DMS79 (cell line): ENCODE data around the gene RANGRF.
"Not testable (repeated sequence)": the region's sequence is repeated elsewhere in the genome, so short reads cannot be mapped to it uniquely, and the experiment has no call there.

Experiments used
- DNase-seq: peaks from one replicate; lab custom pipeline; 2025; lab: John Stamatoyannopoulos, UW

Gene RANGRF, protein sequence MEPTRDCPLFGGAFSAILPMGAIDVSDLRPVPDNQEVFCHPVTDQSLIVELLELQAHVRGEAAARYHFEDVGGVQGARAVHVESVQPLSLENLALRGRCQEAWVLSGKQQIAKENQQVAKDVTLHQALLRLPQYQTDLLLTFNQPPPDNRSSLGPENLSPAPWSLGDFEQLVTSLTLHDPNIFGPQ

GRCh38 chr17:8288336-8289102, at the start of gene RANGRF:
Gene RANGRF, plus strand, starts transcription at chr17:8288670. Its CDS starts 119 bp downstream, at chr17:8288789.
- DNase-seq = peak; percentile 11

DNA sequence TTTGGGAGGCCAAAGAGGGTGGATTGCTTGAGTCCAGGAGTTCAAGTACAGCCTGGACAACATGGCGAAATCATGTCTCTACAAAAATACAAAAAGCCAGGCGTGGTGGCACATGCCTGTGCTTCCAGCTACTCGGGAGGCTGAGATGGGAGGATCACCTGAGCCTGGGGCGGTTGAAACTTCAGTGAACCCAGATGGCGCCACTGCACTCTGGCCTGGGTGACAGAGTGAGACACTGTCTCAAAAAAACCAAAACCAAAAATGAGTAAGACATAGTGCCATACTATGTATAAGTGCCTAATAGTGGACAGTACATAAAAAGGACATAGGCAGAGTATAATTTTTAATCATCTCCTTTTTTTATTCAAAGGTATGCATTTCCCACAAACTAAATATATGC, 44.6 kb upstream of the RANGRF start:
- no peak for DNase-seq

DNA sequence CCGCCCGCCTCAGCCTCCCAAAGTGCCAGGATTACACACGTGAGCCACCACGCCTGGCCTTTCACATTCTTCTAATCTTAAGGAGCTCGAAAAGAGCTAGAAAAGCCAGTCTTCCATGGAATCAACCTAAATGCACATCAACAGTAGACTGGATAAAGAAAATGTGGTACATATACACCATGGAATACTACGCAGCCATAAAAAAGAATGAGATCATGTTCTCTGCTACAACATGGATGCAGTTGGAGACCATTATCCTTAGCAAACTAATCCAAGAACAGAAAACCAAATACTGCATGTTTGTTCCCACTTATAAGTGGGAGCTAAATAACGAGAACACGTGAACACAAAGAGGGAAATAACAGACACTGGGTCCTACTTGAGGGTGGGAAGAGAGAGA, 43.7 kb upstream of the RANGRF start:
- DNase-seq = no peak

DNA sequence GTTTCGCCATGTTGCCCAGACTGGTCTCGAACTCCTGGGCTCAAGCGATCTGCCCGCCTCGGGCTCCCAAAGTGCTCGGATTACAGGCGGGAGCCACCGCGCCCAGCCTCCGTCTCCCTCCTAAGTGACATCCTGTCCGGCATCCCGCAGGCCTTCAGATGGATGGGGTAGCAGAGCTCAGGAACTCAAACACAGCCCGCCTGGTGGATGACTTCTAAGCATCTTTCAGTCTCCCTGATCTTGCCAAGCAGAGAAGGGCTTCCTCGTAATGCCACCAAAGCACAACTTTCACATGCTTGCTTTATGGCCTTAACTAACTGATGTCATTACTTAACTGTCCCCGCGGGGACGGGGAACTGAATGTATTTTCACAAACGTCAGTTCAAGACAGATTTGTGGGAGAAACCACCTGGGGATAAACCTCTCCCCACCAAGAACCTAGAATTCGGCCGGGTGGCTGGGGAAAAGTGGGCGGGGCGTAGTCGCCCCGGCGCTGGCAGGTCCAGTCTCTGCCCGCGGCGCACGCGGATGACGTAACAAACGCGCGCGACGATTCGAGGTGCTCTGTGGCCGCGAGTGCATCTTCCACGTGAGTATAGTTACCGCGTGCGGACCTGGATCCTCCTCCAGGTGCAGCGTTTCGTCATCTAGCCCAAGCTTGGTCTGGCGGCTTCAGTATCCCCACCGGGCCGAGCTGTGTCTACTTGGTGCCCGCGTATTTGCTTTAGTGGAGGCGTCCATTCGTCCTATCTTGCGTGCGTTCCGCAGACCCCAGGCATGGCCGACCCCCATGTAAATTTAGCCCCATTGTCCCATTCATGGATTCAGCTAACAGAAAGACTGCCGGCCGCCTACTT, 39.5 kb upstream of the RANGRF start, which contains the start of gene PFAS:
PFAS (plus strand) TSS at position 539 of the 857 bp plus-strand sequence. CDS start 4,649 bp downstream, outside the sequence.
- peak; percentile 43 for DNase-seq

DNA sequence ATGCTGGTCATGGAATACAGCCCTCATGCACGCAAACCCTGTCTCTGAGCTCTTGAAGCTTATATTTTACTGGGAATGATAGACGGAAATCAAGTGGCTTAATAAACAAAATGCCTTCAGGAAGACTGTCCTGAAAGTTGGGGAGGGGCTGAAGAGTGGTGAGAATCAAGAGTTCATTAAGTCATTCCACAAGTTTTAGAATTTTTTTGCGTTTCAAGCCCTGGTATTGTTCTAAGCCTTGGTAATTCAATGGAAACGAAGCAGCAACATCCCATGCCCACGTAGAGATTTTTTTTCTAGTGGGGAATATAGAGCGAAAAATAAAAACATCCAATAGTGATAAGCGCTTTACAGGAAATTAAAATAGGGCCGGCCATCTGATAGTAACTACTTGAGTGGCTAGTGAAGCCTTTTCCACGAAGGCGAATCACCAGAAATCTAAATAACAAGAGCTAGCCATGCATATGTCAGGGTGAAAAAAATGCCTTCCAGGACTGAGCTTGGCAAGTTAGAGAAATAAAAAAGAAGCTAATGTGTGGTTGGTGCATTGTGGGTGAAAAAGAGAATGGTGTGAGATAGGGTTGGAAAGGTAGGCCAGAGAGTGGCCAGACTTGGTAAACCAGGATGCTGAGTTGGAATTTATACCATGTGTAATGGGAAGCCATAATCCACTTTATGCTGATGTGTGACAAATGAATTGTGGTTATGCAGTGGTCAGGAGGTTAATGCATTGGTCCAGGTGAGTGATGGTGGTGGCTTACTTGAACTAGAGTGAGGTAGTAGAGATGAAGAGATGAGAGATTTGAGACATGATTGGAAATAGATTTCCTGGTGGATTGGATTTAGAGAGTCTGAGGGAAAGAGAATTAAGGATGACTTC, 38.6 kb upstream of the RANGRF start:
- DNase-seq = no peak

- DNase-seq = not testable (repeated sequence)
These were observed 37.1 kb upstream of the RANGRF start for GRCh38 chr17:8251411-8251810.

DNA sequence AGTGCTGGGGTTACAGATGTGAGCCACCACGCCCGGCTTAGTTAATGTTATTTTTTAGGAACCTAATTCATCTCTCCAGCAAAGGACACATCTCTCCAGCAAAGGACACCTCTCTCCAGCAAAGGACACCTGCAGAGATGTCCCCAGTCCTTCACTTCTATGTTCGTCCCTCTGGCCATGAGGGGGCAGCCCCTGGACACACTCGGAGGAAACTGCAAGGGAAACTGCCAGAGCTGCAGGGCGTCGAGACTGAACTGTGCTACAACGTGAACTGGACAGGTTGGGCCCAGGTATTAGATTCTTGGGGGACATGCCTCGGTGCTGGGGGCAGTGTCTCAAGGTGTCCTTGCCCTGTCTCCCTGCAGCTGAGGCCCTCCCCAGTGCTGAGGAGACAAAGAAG, 34.7 kb upstream of the RANGRF start:
- no peak for DNase-seq

DNA sequence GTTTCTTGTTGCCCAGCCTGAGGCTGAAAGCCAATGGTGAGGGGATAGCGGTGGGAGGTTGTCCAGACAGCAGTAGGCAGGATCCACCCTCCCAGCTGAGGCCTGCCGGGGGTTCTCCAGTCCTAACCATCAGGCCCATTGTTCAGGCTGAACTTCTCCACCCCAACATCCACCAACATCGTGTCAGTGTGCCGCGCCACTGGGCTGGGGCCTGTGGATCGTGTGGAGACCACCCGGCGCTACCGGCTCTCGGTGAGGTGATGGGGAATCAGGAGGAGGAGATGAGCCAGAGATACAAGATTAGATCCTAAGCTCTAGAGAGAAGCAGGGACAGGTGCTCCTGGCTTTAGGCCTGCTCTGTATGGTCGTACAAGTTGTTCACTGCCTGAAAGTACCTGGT, 33.6 kb upstream of the RANGRF start:
- no peak for DNase-seq

DNA sequence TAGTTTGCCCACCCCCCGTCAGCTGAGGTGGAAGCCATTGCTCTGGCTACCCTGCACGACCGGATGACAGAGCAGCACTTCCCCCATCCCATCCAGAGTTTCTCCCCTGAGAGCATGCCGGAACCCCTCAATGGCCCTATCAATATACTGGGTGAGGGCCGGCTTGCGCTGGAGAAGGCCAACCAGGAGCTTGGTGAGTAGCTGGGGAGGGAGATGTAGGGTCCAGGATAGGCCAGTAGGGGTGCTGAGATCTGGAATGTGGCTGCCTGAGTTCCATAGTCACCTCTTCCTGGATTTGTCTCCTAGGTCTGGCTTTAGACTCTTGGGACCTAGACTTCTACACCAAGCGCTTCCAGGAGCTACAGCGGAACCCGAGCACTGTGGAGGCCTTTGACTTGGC, 33.0 kb upstream of the RANGRF start:
- no peak for DNase-seq

DNA sequence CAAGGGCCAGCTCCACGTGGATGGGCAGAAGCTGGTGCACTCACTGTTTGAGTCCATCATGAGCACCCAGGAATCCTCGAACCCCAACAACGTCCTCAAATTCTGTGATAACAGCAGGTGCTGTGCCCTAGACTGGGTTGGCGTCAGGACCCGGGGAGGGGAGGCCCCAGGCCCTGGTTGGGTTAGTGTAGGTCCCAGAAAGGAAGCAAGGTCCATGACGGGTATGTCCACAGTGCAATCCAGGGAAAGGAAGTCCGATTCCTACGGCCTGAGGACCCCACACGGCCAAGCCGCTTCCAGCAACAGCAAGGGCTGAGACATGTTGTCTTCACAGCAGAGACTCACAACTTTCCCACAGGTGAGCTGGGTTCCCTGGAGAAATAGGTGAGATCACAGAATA, 32.2 kb upstream of the RANGRF start:
- DNase-seq = no peak

DNA sequence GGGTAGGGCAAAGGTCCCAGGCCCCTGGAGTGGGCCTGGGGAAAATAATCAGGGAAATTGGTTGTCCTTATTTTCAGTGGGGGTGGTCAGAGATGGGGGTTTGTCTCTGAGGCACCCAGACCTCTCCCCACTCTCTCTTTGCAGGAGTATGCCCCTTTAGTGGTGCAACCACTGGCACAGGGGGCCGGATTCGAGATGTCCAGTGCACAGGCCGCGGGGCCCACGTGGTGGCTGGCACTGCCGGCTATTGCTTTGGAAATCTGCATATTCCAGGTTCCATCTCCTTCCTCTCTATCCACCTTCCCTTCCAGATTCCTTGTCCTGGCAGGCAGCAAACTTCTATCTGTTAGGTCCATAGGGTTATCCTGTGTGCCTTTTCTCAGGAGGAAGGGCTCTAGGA, 31.8 kb upstream of the RANGRF start:
- no peak for DNase-seq

GRCh38 chr17:8257801-8258200, 30.7 kb upstream of the RANGRF start:
- DNase-seq = no peak

- no peak for DNase-seq
These were observed 24.1 kb upstream of the RANGRF start for GRCh38 chr17:8264320-8264719.

GRCh38 chr17:8264836-8265542, 23.5 kb upstream of the RANGRF start:
- no peak for DNase-seq

DNA sequence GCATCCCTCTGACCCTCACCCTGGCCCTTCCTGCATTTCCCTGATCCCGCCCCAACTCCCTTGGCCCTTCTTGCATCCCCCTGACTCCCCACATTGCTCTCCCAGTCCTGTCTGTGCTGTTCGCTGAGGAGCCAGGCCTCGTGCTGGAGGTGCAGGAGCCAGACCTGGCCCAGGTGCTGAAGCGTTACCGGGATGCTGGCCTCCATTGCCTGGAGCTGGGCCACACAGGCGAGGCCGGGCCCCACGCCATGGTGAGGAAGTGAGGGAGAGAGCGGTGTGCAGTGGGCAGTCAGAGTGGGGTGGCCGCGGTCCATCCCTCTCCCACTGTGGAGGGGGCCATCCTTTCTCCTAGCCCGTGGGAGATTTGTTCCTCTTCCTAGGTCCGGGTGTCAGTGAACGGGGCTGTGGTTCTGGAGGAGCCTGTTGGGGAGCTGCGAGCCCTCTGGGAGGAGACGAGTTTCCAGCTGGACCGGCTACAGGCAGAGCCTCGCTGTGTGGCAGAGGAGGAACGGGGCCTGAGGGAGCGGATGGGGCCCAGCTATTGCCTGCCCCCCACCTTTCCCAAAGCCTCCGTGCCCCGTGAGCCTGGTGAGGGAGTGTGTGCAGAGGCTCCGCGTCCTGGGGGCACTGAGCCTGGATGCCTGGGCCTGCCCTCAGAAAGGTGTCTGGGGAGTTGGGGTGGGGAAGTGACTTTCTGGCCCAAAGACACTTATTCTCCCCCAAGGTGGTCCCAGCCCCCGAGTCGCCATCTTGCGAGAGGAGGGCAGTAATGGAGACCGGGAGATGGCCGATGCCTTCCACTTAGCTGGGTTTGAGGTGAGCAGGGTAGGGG, 21.6 kb upstream of the RANGRF start:
- no peak for DNase-seq

DNA sequence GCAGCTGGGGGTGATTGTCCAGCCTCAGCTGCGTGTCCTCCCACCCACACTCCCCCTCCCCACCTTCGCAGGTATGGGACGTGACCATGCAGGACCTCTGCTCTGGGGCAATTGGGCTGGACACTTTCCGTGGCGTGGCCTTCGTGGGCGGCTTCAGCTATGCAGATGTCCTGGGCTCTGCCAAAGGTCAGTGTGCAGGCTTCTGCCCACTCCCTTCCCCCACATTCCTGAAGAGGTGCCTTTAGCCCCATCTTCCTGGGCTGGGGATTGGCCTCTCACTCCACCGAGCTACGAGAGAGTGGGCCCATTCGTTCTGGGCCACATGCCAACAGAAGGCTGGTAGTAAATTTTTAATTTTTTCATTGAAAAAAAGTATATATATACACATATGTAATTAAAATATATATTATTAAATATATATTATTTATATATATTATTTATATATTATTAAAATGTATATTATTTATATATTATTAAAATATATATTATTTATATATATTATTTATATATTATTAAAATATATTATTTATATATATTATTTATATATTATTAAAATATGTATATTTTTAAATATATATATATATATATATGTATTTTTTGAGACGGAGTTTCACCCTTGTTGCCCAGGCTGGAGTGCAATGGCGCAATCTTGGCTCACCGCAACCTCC, 20.9 kb upstream of the RANGRF start:
- no peak for DNase-seq

GRCh38 chr17:8268550-8269298, 19.7 kb upstream of the RANGRF start:
- no peak for DNase-seq

DNA sequence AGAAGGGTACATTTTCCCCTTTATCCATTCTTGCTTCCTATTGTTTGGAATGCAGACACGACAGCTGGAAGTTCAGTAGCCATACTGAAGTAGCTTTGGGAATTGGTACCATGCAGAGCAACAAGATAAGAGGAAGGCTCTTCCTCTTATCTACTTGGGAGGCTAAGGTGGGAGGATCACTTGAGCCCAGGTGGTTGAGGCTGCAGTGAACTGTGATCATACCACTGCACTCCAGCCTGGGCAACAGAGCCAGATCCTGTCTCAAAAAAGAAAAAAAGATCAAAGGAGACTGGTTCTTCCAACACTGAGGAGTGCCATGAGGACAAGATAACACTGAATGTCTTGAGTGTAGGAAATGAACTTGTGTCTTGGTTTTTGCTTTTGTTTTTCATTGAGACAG, 16.0 kb upstream of the RANGRF start:
- no peak for DNase-seq

GRCh38 chr17:8273884-8274444, 14.5 kb upstream of the RANGRF start:
- no peak for DNase-seq
